Activated CD8-positive, alpha-beta T cell treated with anti-CD3 and anti-CD28 coated beads, Interleukin-2, amount 10 ng/mL, durations not matched to agents 7 days and 5 days (primary cell): Measurements from ENCODE around the gene C15orf39. TPM values are rescaled to one million over a fixed set of nuclear protein-coding genes. Genes with fewer than 3 reads are reported as not detected.
A peak's percentile ranks its signal among the peaks of the same experiment; 100 is the strongest.

Experiments
- ATAC-seq: fragments of 150-1000 bp; cut with Tn5 transposase; one replicate; pipeline ENCODE4 v1.10.0; 2021; ENCODE audit warnings: moderate library complexity
- CTCF ChIA-PET: fragments of 350-600 bp; sonication (Branson Sonifier 250); formaldehyde crosslinking; loops from one replicate; lab custom pipeline; 2021; ENCODE audit warnings: antibody characterized with exemption; lab: Charles Lee
- POLR2A ChIA-PET: fragments of 350-600 bp; sonication (Branson Sonifier 250); formaldehyde crosslinking; loops from one replicate; lab custom pipeline; 2021; ENCODE audit warnings: antibody characterized with exemption; lab: Charles Lee
- DNase-seq: peaks from one replicate; pipeline ENCODE4 v3.0.0-alpha.2; 2020
- H3K27ac Mint-ChIP-seq: one replicate; pipeline ENCODE4 v1.8.0; 2021; ENCODE audit warnings: mild to moderate bottlenecking, mixed read lengths
- H3K27me3 Mint-ChIP-seq: one replicate; pipeline ENCODE4 v1.8.0; 2021; ENCODE audit warnings: low read depth, mixed read lengths
- H3K36me3 Mint-ChIP-seq: one replicate; pipeline ENCODE4 v1.8.0; 2021; ENCODE audit warnings: low read depth, mixed read lengths
- H3K4me1 Mint-ChIP-seq: one replicate; pipeline ENCODE4 v1.8.0; 2021; ENCODE audit warnings: low read depth, mixed read lengths
- H3K4me3 Mint-ChIP-seq: one replicate; pipeline ENCODE4 v1.8.0; 2021; ENCODE audit warnings: mild to moderate bottlenecking, mixed read lengths
- H3K9me3 Mint-ChIP-seq: one replicate; pipeline ENCODE4 v1.8.0; 2022; ENCODE audit warnings: mixed read lengths; ENCODE audit not compliant: insufficient read depth
- total RNA-seq, 2 experiments: library from RNA; stranded (reverse); gene quantifications; one replicate each; pipeline ENCODE4 v1.2.3, GENCODE V29; 2021

C15orf39 gene
- total RNA-seq, 2 experiments from 2014 or later, result 57.2 to 59.4 TPM

GRCh38 chr15:75174102-75174501, 27.6 kb upstream of the C15orf39 start:
- no peak overlapping the region for H3K4me3 Mint-ChIP-seq
- ATAC-seq, result no peak
- H3K27ac Mint-ChIP-seq, result no peak overlapping the region
- H3K9me3 Mint-ChIP-seq, result peaks cover 9% of the 10 kb centered on the region
- ChIA-PET CTCF (no interaction called here), POLR2A (no interaction called here)
- peaks cover 13% of the 10 kb centered on the region for H3K36me3 Mint-ChIP-seq
- peaks cover 17% of the 10 kb centered on the region for H3K27me3 Mint-ChIP-seq
- H3K4me1 Mint-ChIP-seq, result peaks cover 48% of the 10 kb centered on the region
- no peak for DNase-seq

DNA sequence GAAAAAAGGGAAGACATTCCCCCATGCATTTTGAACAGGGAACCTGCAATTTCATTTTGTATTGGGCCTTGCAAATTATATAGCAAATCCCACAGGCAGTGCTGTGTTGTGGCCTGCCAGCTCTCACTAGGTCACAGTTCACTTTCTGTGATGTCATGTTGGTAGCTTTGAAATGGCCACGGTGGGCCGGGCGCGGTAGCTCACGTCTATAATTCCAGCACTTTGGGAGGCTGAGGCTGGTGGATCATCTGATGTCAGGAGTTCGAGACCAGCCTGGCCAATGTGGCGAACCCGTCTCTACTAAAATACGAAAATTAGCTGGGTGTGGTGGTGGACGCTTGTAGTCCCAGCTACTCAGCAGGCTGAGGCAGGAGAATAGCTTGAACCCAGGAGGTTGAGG, 27.0 kb upstream of the C15orf39 start:
- peaks cover 6% of the 10 kb centered on the region for H3K36me3 Mint-ChIP-seq
- no peak overlapping the region for H3K27ac Mint-ChIP-seq
- no peak for ATAC-seq
- H3K4me3 Mint-ChIP-seq, result no peak overlapping the region
- peaks cover 44% of the 10 kb centered on the region for H3K4me1 Mint-ChIP-seq
- no peak for DNase-seq
- peaks cover 22% of the 10 kb centered on the region for H3K27me3 Mint-ChIP-seq
- ChIA-PET POLR2A (no interaction called here), CTCF (interaction anchor here (1.2 to 1.3 kb wide), 2 partner anchors 8 to 132 kb away, joined by 4 read pairs; no protein-coding TSS in a partner anchor)
- peaks cover 3% of the 10 kb centered on the region for H3K9me3 Mint-ChIP-seq

DNA sequence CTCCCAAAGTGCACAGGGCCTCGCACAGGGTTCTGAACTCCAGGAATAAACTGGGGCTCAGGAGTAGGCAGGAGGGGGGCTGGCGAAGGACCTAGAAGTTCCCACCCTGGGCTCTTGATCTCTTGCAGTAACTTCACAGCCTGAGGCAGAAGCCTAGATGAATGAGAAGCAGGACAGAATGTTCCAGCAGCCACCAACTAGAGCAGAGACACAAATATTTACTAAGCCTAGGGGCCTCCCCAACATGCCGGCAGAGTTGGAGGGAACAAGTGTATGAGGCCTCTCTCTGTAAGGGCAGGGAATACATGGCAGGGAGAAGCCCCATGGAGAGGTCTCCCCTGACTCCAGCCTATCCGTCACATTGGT, 25.3 kb upstream of the C15orf39 start:
- Mint-ChIP-seq H3K4me3 (no peak overlapping the region), H3K36me3 (no peaks in the 10 kb centered on the region), H3K27ac (no peak overlapping the region), H3K9me3 (no peaks in the 10 kb centered on the region), H3K4me1 (peaks cover 31% of the 10 kb centered on the region), H3K27me3 (peaks cover 34% of the 10 kb centered on the region)
- ChIA-PET POLR2A (interaction anchor here (0.6 kb wide), 1 partner anchor 320 kb away, joined by 3 read pairs; no protein-coding TSS in a partner anchor), CTCF (interaction anchor here (1.5 kb wide), 1 partner anchor 119 kb away, joined by 4 read pairs; no protein-coding TSS in a partner anchor)
- DNase-seq (no peak), ATAC-seq (no peak)

- Mint-ChIP-seq H3K4me3 (no peak overlapping the region), H3K4me1 (peaks cover 29% of the 10 kb centered on the region), H3K9me3 (no peaks in the 10 kb centered on the region), H3K27ac (no peak overlapping the region), H3K36me3 (no peaks in the 10 kb centered on the region), H3K27me3 (peaks cover 40% of the 10 kb centered on the region)
- POLR2A ChIA-PET, result no interaction called here
- CTCF ChIA-PET, result interaction anchor here (3.5 kb wide), 1 partner anchor 134 kb away, joined by 18 read pairs; no protein-coding TSS in a partner anchor
- no peak for DNase-seq
- no peak for ATAC-seq
These were observed 24.2 kb upstream of the C15orf39 start for GRCh38 chr15:75177360-75178071.

GRCh38 chr15:75178171-75178937, 23.3 kb upstream of the C15orf39 start:
- Mint-ChIP-seq H3K27me3 (peaks cover 40% of the 10 kb centered on the region), H3K4me3 (no peak overlapping the region), H3K27ac (no peak overlapping the region), H3K36me3 (no peaks in the 10 kb centered on the region), H3K4me1 (peaks cover 30% of the 10 kb centered on the region), H3K9me3 (no peaks in the 10 kb centered on the region)
- POLR2A ChIA-PET, result no interaction called here
- CTCF ChIA-PET, result interaction anchor here (1.3 to 3.5 kb wide), 3 partner anchors 14 to 134 kb away, joined by 3 to 18 read pairs (median 4); no protein-coding TSS in a partner anchor
- ATAC-seq (peak; percentile 48), DNase-seq (no peak)

GRCh38 chr15:75178938-75179745, 22.5 kb upstream of the C15orf39 start:
- peaks cover 30% of the 10 kb centered on the region for H3K4me1 Mint-ChIP-seq
- no peaks in the 10 kb centered on the region for H3K9me3 Mint-ChIP-seq
- ChIA-PET CTCF (interaction anchor here (0.9 to 3.5 kb wide), 4 partner anchors 13 to 135 kb away, joined by 3 to 18 read pairs (median 4); no protein-coding TSS in a partner anchor), POLR2A (no interaction called here)
- DNase-seq (no peak), ATAC-seq (no peak)
- no peak overlapping the region for H3K4me3 Mint-ChIP-seq
- no peaks in the 10 kb centered on the region for H3K36me3 Mint-ChIP-seq
- peaks cover 40% of the 10 kb centered on the region for H3K27me3 Mint-ChIP-seq
- no peak overlapping the region for H3K27ac Mint-ChIP-seq

DNA sequence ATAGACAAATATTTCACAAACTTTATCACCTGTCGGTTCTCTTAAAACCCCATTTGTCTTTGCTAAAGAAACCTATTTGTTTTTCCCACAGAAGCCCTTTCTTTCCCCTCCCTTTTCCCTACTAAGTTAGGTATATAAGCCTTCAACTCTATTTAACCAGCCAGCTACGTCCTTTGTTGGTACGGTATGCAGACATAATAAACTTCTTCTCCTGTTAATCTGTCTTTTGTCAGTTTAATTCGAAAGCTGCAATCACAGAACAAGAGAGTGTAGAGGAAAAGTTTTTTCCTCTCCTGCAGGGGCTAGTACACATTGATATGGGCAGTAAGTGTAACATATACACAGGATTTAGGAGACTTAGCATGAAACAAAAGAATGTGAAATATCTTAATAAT, 21.9 kb upstream of the C15orf39 start:
- no peak overlapping the region for H3K27ac Mint-ChIP-seq
- H3K9me3 Mint-ChIP-seq, result no peaks in the 10 kb centered on the region
- POLR2A ChIA-PET, result no interaction called here
- no peaks in the 10 kb centered on the region for H3K36me3 Mint-ChIP-seq
- peaks cover 40% of the 10 kb centered on the region for H3K27me3 Mint-ChIP-seq
- H3K4me1 Mint-ChIP-seq, result peaks cover 32% of the 10 kb centered on the region
- CTCF ChIA-PET, result interaction anchor here (0.9 to 3.5 kb wide), 4 partner anchors 13 to 136 kb away, joined by 3 to 18 read pairs (median 4); no protein-coding TSS in a partner anchor
- no peak overlapping the region for H3K4me3 Mint-ChIP-seq
- ATAC-seq, result no peak
- DNase-seq, result no peak

DNA sequence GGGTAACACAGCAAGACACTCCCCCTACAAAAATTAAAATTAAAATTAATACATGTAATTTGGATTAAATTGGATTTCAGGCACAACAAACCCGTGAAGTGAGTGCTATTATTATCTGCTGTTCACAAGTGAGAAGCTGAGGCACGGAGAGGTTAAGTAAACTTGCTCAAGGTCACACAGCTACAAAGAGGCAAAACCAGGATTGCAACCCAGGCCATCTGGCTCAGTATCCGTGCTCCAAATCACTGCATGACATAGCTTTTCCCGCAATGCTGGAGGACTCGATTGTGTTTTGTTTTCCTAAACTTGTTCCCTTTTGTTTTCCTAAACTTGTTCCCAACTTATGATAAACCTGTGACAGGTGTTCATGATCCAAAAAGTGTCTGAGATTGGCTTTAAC, 19.9 kb upstream of the C15orf39 start:
- ChIA-PET POLR2A (interaction anchor here (1.1 to 1.2 kb wide), 2 partner anchors 15 to 17 kb away, joined by 3 to 4 read pairs; no protein-coding TSS in a partner anchor), CTCF (interaction anchor here (1.0 to 2.0 kb wide), 5 partner anchors 9 to 138 kb away, joined by 3 to 6 read pairs (median 3); no protein-coding TSS in a partner anchor)
- Mint-ChIP-seq H3K4me3 (no peak overlapping the region), H3K9me3 (no peaks in the 10 kb centered on the region), H3K27me3 (peaks cover 35% of the 10 kb centered on the region), H3K4me1 (peaks cover 36% of the 10 kb centered on the region), H3K27ac (no peak overlapping the region), H3K36me3 (no peaks in the 10 kb centered on the region)
- ATAC-seq (no peak), DNase-seq (no peak)

- no peak for DNase-seq
- ChIA-PET CTCF (interaction anchor here (0.7 to 2.0 kb wide), 6 partner anchors 8 to 139 kb away, joined by 3 to 6 read pairs (median 3); no protein-coding TSS in a partner anchor), POLR2A (interaction anchor here (0.6 to 1.2 kb wide), 2 partner anchors 14 to 1042 kb away, joined by 3 read pairs; no protein-coding TSS in a partner anchor)
- Mint-ChIP-seq H3K27me3 (peaks cover 35% of the 10 kb centered on the region), H3K27ac (peak overlapping the region; percentile 70), H3K4me1 (peaks cover 36% of the 10 kb centered on the region), H3K4me3 (no peak overlapping the region), H3K36me3 (no peaks in the 10 kb centered on the region), H3K9me3 (no peaks in the 10 kb centered on the region)
- ATAC-seq, result no peak
These were observed 19.2 kb upstream of the C15orf39 start for GRCh38 chr15:75182187-75183131.

GRCh38 chr15:75185271-75186029, 16.2 kb upstream of the C15orf39 start:
- no peak for ATAC-seq
- Mint-ChIP-seq H3K27ac (no peak overlapping the region), H3K36me3 (no peaks in the 10 kb centered on the region), H3K4me3 (no peak overlapping the region), H3K4me1 (peaks cover 28% of the 10 kb centered on the region), H3K9me3 (no peaks in the 10 kb centered on the region), H3K27me3 (peaks cover 11% of the 10 kb centered on the region)
- no peak for DNase-seq
- POLR2A ChIA-PET, result no interaction called here
- CTCF ChIA-PET, result interaction anchor here (1.0 kb wide), 1 partner anchor 117 kb away, joined by 4 read pairs; no protein-coding TSS in a partner anchor
